ENCODE data around the gene LGR6.

Gene LGR6

DNA sequence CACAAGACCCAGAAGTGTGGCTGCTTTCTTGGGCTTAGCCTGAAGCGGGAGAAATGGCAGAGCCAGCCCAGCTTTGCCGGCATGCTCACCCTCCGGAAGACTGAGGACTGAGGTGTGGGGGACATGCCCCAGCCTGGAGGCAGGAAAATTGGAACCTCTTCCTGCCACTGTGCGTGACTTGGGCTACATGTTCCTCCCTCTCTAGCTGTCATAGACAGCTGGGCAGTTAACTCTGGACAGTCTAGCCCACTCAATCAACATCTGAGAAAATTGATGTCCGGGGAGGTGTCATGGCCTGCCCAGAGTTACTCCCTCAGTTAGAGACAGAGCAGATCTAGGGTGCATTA is 88.4 kb downstream of the LGR6 start:
- Histone ChIP-seq H2AFZ (ENCODE audit: low read depth) (no peak overlapping the region), H3K79me2 (ENCODE audit: insufficient read depth, low read depth) (no peaks in the 10 kb centered on the region), H3K4me3 (IDR thresholded peaks at IDR 0.05; ENCODE audit: insufficient read depth, low read depth, low read length) (no peak overlapping the region), H3K27me3 (ENCODE audit: insufficient read depth, low read depth) (no peaks in the 10 kb centered on the region), H3K4me1 (ENCODE audit: low read depth, poor library complexity, severe bottlenecking) (peaks cover 29% of the 10 kb centered on the region), H4K20me1 (ENCODE audit: insufficient read depth) (no peaks in the 10 kb centered on the region), H3K27ac (no peak overlapping the region), H3K4me2 (no peak overlapping the region), H3K36me3 (ENCODE audit: insufficient read depth) (no peaks in the 10 kb centered on the region), H3K9ac (no peak overlapping the region)
- no peak for TF ChIP-seq CTCF (conservative IDR thresholded peaks at IDR 0.05; ENCODE audit: low read depth, low read length)

DNA sequence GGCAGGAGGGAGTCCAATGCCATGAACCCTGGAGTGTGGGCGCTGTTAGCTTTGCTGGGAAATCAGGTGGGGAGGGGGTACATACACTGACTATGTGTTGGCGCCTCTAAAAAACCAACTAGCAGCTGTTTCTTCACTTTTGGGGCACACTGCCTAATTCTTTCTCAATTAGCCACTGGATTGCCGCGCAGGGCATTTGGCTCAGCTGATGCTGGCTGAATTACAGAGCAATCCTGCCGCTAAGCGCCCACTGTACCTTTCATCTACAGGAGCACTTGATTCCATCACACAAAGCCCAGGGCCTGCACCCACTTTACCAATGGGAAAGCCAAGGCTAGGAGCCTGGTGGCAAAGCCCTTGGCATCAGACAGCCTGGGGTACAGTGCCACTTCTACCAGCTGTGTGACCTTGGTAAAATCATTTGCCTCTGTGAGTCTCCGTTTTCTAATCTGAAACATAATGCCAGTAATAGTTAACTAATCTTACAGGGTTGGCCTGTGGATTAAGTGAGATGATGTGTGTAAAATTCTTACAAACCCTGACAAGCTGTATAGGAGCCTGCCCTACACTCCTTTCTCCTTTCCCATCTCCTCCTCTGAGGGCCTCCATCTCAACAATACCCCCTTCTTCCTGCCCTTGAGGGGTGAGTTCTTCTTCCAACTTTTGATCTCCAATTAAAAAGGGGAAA is 89.1 kb downstream of the LGR6 start:
- no peaks in the 10 kb centered on the region for H4K20me1 ChIP-seq (ENCODE audit: insufficient read depth)

DNA sequence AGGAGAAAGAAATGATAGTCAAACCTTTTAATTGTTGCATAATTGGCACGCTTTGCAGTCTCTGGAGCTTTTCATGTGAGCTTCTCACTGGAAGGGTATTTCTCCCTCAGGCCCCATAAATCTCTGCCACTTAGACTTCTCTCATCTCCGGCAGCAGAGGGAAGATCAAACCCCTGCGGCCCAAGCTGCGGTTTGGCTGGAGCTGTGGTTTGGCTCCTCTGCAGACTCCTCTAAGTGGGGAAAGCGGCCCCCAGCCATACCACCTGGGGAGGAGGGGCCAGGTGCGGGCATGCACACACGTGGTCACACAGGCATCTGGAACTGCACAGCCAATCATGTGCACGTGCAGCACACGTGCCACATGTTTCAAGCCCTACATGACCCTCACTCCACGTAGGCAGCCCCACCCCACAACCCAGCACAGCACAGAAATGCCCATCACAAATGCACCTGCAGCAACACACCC is 89.8 kb downstream of the LGR6 start:
- Histone ChIP-seq H2AFZ (ENCODE audit: low read depth) (peak overlapping the region; percentile 8; the same call in 1 of the 2 replicates), H3K4me2 (peak overlapping the region; percentile 29), H3K4me1 (ENCODE audit: low read depth, poor library complexity, severe bottlenecking) (peaks cover 29% of the 10 kb centered on the region), H3K36me3 (ENCODE audit: insufficient read depth) (no peaks in the 10 kb centered on the region), H3K9ac (no peak overlapping the region), H4K20me1 (ENCODE audit: insufficient read depth) (no peaks in the 10 kb centered on the region), H3K27me3 (ENCODE audit: insufficient read depth, low read depth) (no peaks in the 10 kb centered on the region), H3K79me2 (ENCODE audit: insufficient read depth, low read depth) (no peaks in the 10 kb centered on the region), H3K4me3 (IDR thresholded peaks at IDR 0.05; ENCODE audit: insufficient read depth, low read depth, low read length) (peak overlapping the region; percentile 55), H3K27ac (no peak overlapping the region; the same call in 1 of the 2 replicates)
- TF ChIP-seq CTCF (conservative IDR thresholded peaks at IDR 0.05; ENCODE audit: low read depth, low read length), result no peak

More for the DNA sequence above, 89.1 kb downstream of the LGR6 start:
- peaks cover 29% of the 10 kb centered on the region for H3K4me1 ChIP-seq (ENCODE audit: low read depth, poor library complexity, severe bottlenecking)
- no peak overlapping the region for H3K27ac ChIP-seq
- no peaks in the 10 kb centered on the region for H3K27me3 ChIP-seq (ENCODE audit: insufficient read depth, low read depth)
- no peak for TF ChIP-seq CTCF (conservative IDR thresholded peaks at IDR 0.05; ENCODE audit: low read depth, low read length)
- no peak overlapping the region for H3K9ac ChIP-seq
- H3K79me2 ChIP-seq (ENCODE audit: insufficient read depth, low read depth), result no peaks in the 10 kb centered on the region
- peak overlapping the region; percentile 52 for H3K4me3 ChIP-seq (IDR thresholded peaks at IDR 0.05; ENCODE audit: insufficient read depth, low read depth, low read length)
- no peak overlapping the region for H2AFZ ChIP-seq (ENCODE audit: low read depth)
- H3K4me2 ChIP-seq, result peak overlapping the region; percentile 29; the same call in 1 of the 2 replicates
- no peaks in the 10 kb centered on the region for H3K36me3 ChIP-seq (ENCODE audit: insufficient read depth)

- peak overlapping the region; percentile 8; the same call in 1 of the 2 replicates for H2AFZ ChIP-seq (ENCODE audit: low read depth)
- H3K9ac ChIP-seq, result no peak overlapping the region
Observed at GRCh38 chr1:202283991-202284390, 90.4 kb downstream of the LGR6 start.

More at GRCh38 chr1:202283991-202284390, 90.4 kb downstream of the LGR6 start:
- peak overlapping the region; percentile 29 for H3K4me2 ChIP-seq
- peaks cover 29% of the 10 kb centered on the region for H3K4me1 ChIP-seq (ENCODE audit: low read depth, poor library complexity, severe bottlenecking)
- TF ChIP-seq CTCF (conservative IDR thresholded peaks at IDR 0.05; ENCODE audit: low read depth, low read length), result no peak
- no peaks in the 10 kb centered on the region for H3K79me2 ChIP-seq (ENCODE audit: insufficient read depth, low read depth)
- no peak overlapping the region; the same call in 1 of the 2 replicates for H3K27ac ChIP-seq
- peak overlapping the region; percentile 55 for H3K4me3 ChIP-seq (IDR thresholded peaks at IDR 0.05; ENCODE audit: insufficient read depth, low read depth, low read length)
- no peaks in the 10 kb centered on the region for H3K27me3 ChIP-seq (ENCODE audit: insufficient read depth, low read depth)
- no peaks in the 10 kb centered on the region for H4K20me1 ChIP-seq (ENCODE audit: insufficient read depth)
- H3K36me3 ChIP-seq (ENCODE audit: insufficient read depth), result no peaks in the 10 kb centered on the region
